ENCODE measurements around the gene MACROH2A1. TPM values are rescaled to one million over a fixed set of nuclear protein-coding genes. Genes with fewer than 3 reads are reported as not detected.

MACROH2A1 gene
- total RNA-seq, 1 donor from 2014 or later: 215 TPM

- no peaks in the 10 kb centered on the region for H3K36me3 Mint-ChIP-seq (ENCODE audit: unreplicated experiment)
- H3K9me3 Mint-ChIP-seq (ENCODE audit: unreplicated experiment): no peaks in the 10 kb centered on the region
- TF ChIP-seq, protein P1, sequence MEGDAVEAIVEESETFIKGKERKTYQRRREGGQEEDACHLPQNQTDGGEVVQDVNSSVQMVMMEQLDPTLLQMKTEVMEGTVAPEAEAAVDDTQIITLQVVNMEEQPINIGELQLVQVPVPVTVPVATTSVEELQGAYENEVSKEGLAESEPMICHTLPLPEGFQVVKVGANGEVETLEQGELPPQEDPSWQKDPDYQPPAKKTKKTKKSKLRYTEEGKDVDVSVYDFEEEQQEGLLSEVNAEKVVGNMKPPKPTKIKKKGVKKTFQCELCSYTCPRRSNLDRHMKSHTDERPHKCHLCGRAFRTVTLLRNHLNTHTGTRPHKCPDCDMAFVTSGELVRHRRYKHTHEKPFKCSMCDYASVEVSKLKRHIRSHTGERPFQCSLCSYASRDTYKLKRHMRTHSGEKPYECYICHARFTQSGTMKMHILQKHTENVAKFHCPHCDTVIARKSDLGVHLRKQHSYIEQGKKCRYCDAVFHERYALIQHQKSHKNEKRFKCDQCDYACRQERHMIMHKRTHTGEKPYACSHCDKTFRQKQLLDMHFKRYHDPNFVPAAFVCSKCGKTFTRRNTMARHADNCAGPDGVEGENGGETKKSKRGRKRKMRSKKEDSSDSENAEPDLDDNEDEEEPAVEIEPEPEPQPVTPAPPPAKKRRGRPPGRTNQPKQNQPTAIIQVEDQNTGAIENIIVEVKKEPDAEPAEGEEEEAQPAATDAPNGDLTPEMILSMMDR (IDR thresholded peaks at IDR 0.05; ENCODE audit: partially characterized antibody, unreplicated experiment): no peak
- DNase-seq: no peak
- no peak overlapping the region for H3K4me3 Mint-ChIP-seq (ENCODE audit: unreplicated experiment)
- H3K27me3 Mint-ChIP-seq (ENCODE audit: unreplicated experiment): no peaks in the 10 kb centered on the region
- H3K27ac Mint-ChIP-seq (ENCODE audit: unreplicated experiment): no peak overlapping the region
- H3K4me1 Mint-ChIP-seq (ENCODE audit: low read depth, unreplicated experiment): no peaks in the 10 kb centered on the region
Observed at GRCh38 chr5:135333732-135334515, 65.1 kb downstream of the MACROH2A1 start.

- Mint-ChIP-seq H3K9me3 (ENCODE audit: unreplicated experiment) (no peaks in the 10 kb centered on the region), H3K27me3 (ENCODE audit: unreplicated experiment) (no peaks in the 10 kb centered on the region), H3K4me3 (ENCODE audit: unreplicated experiment) (no peak overlapping the region), H3K4me1 (ENCODE audit: low read depth, unreplicated experiment) (no peaks in the 10 kb centered on the region), H3K27ac (ENCODE audit: unreplicated experiment) (no peak overlapping the region), H3K36me3 (ENCODE audit: unreplicated experiment) (no peaks in the 10 kb centered on the region)
- TF ChIP-seq, protein P1 (IDR thresholded peaks at IDR 0.05; ENCODE audit: partially characterized antibody, unreplicated experiment): peak; percentile 60
- DNase-seq: no peak
Observed at GRCh38 chr5:135332519-135333150, 66.4 kb downstream of the MACROH2A1 start.

GRCh38 chr5:135331612-135332011 lies 67.4 kb downstream of the MACROH2A1 start:
- Mint-ChIP-seq H3K27ac (ENCODE audit: unreplicated experiment) (no peak overlapping the region), H3K27me3 (ENCODE audit: unreplicated experiment) (no peaks in the 10 kb centered on the region), H3K4me3 (ENCODE audit: unreplicated experiment) (no peak overlapping the region), H3K9me3 (ENCODE audit: unreplicated experiment) (no peaks in the 10 kb centered on the region), H3K4me1 (ENCODE audit: low read depth, unreplicated experiment) (no peaks in the 10 kb centered on the region), H3K36me3 (ENCODE audit: unreplicated experiment) (no peaks in the 10 kb centered on the region)
- TF ChIP-seq, protein P1 (IDR thresholded peaks at IDR 0.05; ENCODE audit: partially characterized antibody, unreplicated experiment): no peak
- no peak for DNase-seq

DNA sequence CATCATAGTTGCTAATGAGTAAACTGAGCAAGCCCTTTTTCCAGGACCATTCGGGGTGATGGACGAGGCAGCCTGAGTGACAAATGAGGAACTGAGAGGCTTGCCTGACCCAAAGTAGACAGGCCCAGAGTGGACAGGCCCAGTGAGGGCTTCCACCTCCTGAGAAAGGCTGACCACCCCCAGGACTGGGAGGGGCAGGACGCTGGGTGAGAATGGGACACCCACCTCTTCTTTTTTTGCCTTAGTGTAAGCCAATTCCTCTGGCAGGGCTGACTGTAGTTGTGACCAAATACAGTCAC lies 68.3 kb downstream of the MACROH2A1 start:
- Mint-ChIP-seq H3K27ac (ENCODE audit: unreplicated experiment) (no peak overlapping the region), H3K4me3 (ENCODE audit: unreplicated experiment) (no peak overlapping the region)
- no peak for DNase-seq

More for the DNA sequence above, 68.3 kb downstream of the MACROH2A1 start:
- Mint-ChIP-seq H3K27me3 (ENCODE audit: unreplicated experiment) (no peaks in the 10 kb centered on the region), H3K9me3 (ENCODE audit: unreplicated experiment) (no peaks in the 10 kb centered on the region), H3K4me1 (ENCODE audit: low read depth, unreplicated experiment) (no peaks in the 10 kb centered on the region), H3K36me3 (ENCODE audit: unreplicated experiment) (no peaks in the 10 kb centered on the region)
- TF ChIP-seq, protein P1 (IDR thresholded peaks at IDR 0.05; ENCODE audit: partially characterized antibody, unreplicated experiment): no peak

Data from glutamatergic neuron (in vitro differentiated cells).